HUES6 (cell line): ENCODE data around the gene PAGE2B.
"Not testable (repeated sequence)": the region's sequence is repeated elsewhere in the genome, so short reads cannot be mapped to it uniquely, and the experiment has no call there.

ENCODE experiments used
- H3K27ac ChIP-seq: 2 replicates; pipeline ENCODE4 v1.7.0; 2013; ENCODE audit warnings: low read depth, mild to moderate bottlenecking, low read length, inconsistent platforms
- H3K27me3 ChIP-seq: 2 replicates; pipeline ENCODE4 v1.6.1; 2013; ENCODE audit warnings: low read length; ENCODE audit not compliant: control insufficient read depth, insufficient read depth
- H3K36me3 ChIP-seq: 2 replicates; pipeline ENCODE4 v1.6.1; 2013; ENCODE audit warnings: low read length; ENCODE audit not compliant: control insufficient read depth, insufficient read depth
- H3K4me1 ChIP-seq: 2 replicates; pipeline ENCODE4 v1.6.1; 2013; ENCODE audit warnings: low read length; ENCODE audit not compliant: control insufficient read depth, insufficient read depth
- H3K4me3 ChIP-seq: 2 replicates; pipeline ENCODE4 v1.5.1; 2013; ENCODE audit warnings: low read depth, low read length
- H3K9ac ChIP-seq: one replicate; pipeline ENCODE4 v1.6.1; 2013; ENCODE audit warnings: mild to moderate bottlenecking, low read length
- H3K9me3 ChIP-seq: 2 replicates; pipeline ENCODE4 v1.6.1; 2013; ENCODE audit warnings: low read depth, low read length; ENCODE audit not compliant: control insufficient read depth, insufficient read depth

The PAGE2B gene

DNA sequence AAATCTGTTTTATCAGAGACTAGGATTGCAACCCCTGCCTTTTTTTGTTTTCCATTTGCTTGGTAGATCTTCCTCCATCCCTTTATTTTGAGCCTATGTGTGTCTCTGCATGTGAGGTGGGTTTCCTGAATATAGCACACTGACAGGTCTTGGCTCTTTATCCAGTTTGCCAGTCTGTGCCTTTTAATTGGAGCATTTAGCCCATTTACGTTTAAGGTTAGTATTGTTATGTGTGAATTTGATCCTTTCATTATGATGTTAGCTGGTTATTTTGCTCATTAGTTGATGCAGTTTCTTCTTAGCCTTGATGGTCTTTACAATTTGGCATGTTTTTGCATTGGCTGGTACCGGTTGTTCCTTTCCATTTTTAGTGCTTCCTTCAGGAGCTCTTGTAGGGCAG, 24.2 kb upstream of the PAGE2B start:
- not testable (repeated sequence) for H3K27me3 ChIP-seq, H3K27ac ChIP-seq, H3K4me3 ChIP-seq, H3K36me3 ChIP-seq, H3K9ac ChIP-seq, H3K4me1 ChIP-seq
- peaks cover 17% of the 10 kb centered on the region; the same call in 1 of the 2 replicates for H3K9me3 ChIP-seq

DNA sequence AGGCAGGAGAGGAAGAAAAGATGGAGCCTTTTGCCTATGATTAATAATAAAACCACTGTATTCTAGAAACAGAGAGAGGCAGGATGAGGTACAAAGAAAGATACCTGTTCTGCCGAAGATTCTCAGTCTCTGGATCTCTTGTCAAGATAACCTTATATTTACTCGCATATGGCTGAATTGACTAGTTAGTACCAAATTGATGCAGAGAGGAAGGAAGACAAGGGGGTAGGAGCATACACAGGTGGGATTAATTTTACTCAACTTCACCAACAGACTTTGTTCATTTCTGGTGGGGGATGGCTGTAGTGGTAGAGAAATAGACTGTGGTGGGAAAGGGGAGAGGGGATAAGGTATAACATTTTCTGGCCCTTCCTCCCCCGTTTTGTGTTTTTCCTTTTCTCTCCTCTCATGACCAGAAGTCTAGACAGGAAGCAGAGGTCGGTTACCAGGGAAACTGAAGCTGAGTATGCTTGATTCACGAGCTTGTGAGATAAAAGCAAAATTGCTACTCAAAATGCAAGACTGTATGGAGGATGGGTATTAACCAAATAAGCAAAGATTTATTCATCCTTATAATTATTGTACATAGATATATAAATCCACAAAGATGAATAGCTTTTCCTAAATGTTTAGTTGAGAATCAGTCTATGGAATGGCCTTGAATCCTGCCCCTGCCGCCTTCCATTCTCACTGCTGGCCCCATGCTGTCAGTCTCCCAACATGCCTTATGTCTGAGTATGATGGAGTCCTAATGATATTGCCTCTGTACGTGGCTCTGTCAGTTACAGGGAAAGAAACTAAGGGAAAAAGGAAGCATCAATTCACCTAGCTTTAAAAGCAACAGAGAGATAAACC, 17.8 kb upstream of the PAGE2B start:
- H3K4me3 ChIP-seq, result no peak overlapping the region
- H3K4me1 ChIP-seq, result no peaks in the 10 kb centered on the region
- H3K36me3 ChIP-seq, result no peaks in the 10 kb centered on the region
- H3K9ac ChIP-seq, result no peak overlapping the region
- no peaks in the 10 kb centered on the region for H3K27me3 ChIP-seq
- peaks cover 13% of the 10 kb centered on the region; the same call in 1 of the 2 replicates for H3K9me3 ChIP-seq
- H3K27ac ChIP-seq, result no peak overlapping the region

DNA sequence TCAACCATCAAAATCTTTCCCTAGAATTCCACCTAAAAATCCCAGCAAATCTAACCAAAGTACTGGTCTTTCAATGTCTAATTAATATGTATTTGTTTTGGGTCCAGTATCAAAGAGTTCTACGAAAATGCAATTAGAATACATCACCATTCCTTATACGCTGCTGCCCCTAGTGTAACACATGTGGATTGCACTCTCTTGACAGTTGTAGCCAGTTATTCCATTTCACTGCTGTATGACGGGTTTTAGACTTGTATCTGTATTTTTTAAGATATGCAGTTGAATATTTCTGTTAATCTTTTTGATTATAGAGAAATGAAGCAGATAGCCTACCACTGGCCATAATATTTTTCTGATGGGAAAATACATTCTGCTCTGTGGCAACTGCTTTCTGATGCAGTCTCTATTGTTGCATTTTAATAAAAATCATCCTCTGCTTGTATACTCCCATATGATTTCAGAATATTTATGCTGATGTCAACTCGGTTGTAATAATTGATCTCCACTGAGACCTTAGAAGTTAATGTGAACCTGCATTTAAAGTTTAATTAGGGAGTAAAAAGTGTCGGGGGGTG, 17.1 kb upstream of the PAGE2B start:
- H3K27ac ChIP-seq, result no peak overlapping the region
- peaks cover 7% of the 10 kb centered on the region; the same call in 1 of the 2 replicates for H3K9me3 ChIP-seq
- H3K4me3 ChIP-seq, result no peak overlapping the region
- no peaks in the 10 kb centered on the region for H3K36me3 ChIP-seq
- H3K27me3 ChIP-seq, result no peaks in the 10 kb centered on the region
- H3K4me1 ChIP-seq, result no peaks in the 10 kb centered on the region
- H3K9ac ChIP-seq, result no peak overlapping the region

DNA sequence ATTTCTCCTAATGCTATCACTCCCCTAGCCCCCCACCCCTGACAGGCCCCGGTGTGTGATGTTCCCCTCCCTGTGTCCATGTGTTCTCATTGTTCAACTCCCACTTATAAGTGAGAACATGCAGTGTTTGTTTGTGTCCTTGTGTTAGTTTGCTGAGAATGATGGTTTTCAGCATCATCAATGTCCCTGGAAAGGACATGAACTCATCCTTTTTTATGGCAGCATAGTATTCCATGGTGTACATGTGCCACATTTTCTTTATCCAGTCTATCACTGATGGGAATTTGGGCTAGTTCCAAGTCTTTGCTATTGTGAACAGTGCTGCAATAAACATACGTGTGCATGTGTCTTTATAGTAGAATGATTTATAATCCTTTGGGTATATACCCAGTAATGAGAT, 7.7 kb upstream of the PAGE2B start:
- H3K27ac ChIP-seq, H3K36me3 ChIP-seq, H3K4me1 ChIP-seq, H3K4me3 ChIP-seq, H3K9ac ChIP-seq, H3K27me3 ChIP-seq: not testable (repeated sequence)
- H3K9me3 ChIP-seq, result peaks cover 10% of the 10 kb centered on the region; the same call in 1 of the 2 replicates

DNA sequence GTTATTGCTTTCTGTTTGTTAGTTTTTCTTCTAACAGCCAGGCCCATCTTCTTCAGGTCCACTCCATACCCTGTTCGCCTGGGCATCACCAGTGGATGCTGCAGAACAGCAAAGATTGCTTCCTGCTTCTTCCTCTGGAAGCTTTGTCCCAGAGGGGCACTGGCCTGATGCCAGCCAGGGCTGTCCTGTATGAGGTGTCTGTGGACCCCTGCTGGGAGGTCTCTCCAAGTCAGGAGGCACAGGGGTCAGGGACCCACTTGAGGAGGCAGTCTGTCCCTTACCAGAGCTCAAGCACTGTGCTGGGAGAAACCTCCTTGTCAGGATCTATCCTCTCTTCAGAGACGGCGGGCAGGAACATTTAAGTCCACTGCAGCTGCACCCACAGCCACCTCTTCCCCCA, 2.5 kb upstream of the PAGE2B start:
- no peak overlapping the region for H3K4me3 ChIP-seq
- H3K27me3 ChIP-seq, result no peaks in the 10 kb centered on the region; the same call in 1 of the 2 replicates

DNA sequence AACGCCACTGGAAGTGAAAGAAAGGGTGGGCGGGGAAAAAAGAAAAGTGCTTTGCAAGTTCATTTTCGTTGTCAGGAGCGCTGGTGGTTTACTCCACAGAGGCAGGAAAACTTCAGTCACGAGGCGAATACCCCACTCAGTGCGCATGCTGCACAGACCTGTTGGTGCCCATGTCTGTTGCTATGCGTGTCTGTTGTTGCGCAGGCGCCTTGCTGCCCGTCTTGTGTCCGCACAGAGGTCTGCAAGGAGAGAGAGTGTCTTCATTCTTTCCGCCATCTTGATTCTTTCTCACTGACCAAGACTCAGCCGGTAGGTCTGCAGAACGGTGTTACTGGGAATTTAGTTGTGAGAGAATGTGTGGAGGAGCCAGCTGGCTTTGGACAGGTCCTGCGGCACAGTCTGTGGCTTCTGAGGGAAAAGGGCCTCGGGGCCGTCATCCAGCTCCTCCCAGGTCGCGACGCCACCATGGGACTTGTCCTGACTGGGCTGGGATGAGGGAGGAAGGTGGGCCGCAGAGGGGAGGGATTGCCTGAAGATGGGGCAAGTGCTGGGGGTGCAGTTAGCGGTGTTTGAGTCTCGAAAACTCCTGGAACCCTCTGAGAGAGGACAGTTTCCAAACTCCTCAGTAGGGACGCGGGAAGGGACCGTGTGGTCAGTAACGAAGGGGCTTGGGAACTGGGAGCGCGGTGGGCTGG, 14.1 kb downstream of the PAGE2B start, which contains the start of gene PAGE2:
PAGE2 (plus strand) TSS at position 224 of the 695 bp plus-strand sequence. CDS start 1,003 bp downstream, outside the sequence.
- peaks cover 14% of the 10 kb centered on the region for H3K9me3 ChIP-seq
- no peaks in the 10 kb centered on the region for H3K36me3 ChIP-seq
- no peak within 1 kb of the TSS for H3K9ac ChIP-seq
- no peaks in the 10 kb centered on the region for H3K27me3 ChIP-seq
- no peak within 1 kb of the TSS for H3K4me3 ChIP-seq
- no peak within 1 kb of the TSS for H3K27ac ChIP-seq
- no peaks in the 10 kb centered on the region for H3K4me1 ChIP-seq

More for the DNA sequence above, 2.5 kb upstream of the PAGE2B start:
- Histone ChIP-seq H3K36me3 (no peaks in the 10 kb centered on the region), H3K27ac (no peak overlapping the region), H3K4me1 (no peaks in the 10 kb centered on the region), H3K9ac (no peak overlapping the region), H3K9me3 (peaks cover 19% of the 10 kb centered on the region; the same call in 1 of the 2 replicates)

DNA sequence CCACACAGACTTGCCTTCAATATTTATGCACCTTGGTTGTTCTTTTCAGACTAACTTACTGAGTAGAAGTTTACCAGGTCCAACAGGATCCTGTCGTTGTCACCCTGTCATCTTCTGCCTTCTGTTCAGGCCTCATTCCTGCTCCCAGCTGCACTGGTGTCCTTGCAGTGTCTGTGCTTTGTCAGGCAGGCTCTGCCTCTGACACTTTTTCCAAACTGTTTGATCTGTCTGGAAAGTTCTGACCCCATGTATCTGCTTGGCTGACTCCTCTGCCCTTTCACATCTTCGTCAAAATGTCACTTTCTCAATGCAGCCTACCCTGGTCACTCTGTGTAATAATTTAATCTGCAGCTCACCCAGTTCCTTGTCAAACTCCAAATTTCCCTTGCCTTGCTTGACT, 23.9 kb downstream of the PAGE2B start:
- H3K36me3 ChIP-seq, result no peaks in the 10 kb centered on the region
- no peaks in the 10 kb centered on the region for H3K27me3 ChIP-seq
- no peak overlapping the region for H3K27ac ChIP-seq
- no peaks in the 10 kb centered on the region; the same call in 1 of the 2 replicates for H3K4me1 ChIP-seq
- no peaks in the 10 kb centered on the region; the same call in 1 of the 2 replicates for H3K9me3 ChIP-seq
- no peak overlapping the region for H3K9ac ChIP-seq
- H3K4me3 ChIP-seq, result no peak overlapping the region

DNA sequence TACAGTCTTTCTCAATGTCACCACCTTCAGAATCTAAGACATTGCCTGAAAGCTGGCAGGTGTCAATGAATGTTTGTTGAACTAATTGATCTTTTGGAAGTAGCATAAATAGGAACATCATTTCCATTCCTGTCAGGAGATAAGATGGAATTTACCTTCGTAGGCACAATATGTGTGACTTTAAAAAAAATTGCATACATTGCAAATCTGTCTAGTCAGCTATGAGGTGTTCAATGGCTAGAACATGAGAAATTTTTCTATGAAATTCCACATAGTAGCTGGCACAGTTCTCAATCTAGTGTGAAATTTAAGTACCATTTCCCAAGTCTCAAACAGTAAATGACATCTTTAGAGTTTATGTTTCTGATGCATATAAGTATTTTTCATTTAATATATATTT, 24.3 kb downstream of the PAGE2B start:
- no peak overlapping the region for H3K9ac ChIP-seq
- H3K27ac ChIP-seq, result no peak overlapping the region
- no peaks in the 10 kb centered on the region for H3K27me3 ChIP-seq
- no peaks in the 10 kb centered on the region; the same call in 1 of the 2 replicates for H3K9me3 ChIP-seq
- H3K36me3 ChIP-seq, result no peaks in the 10 kb centered on the region
- H3K4me3 ChIP-seq, result no peak overlapping the region
- no peaks in the 10 kb centered on the region; the same call in 1 of the 2 replicates for H3K4me1 ChIP-seq

DNA sequence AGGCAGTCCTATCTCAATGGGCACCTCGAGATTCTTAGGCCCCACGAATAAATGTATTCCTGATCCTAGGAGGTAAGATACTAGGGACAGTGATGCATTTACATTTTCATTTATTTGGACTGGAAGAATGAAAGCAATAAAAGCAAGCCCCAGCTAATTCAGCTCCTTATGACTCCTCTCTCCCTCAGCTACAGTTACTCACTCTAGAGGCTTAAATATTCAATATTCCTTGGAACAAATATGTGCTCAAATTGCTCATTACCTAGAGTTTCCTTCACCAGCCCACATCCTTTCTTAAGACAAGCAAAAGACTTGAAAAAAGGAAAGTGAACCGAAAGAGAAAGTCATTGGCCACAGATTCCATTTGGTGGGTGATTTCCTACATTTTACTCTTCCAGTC, 27.9 kb downstream of the PAGE2B start:
- H3K9ac ChIP-seq, result no peak overlapping the region

DNA sequence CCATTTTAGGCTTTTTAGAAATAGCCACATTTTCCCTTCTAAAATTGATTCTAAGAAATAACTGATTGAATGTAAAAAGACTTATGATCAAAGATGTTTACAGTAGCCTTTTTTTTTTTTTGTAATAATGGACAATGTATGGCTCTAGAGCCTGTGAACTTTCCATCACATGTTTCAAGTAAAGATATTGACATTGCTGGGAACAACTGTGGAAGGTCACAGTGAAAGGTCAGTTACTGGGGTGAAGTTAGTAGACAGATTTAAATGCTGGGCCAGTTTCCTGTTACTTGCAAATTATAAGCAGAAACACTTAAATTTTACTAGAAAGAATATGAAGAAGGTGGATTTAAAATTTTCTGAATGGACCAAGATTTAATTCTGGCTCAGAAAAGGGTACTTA, 32.4 kb downstream of the PAGE2B start:
- Histone ChIP-seq H3K36me3 (no peaks in the 10 kb centered on the region), H3K4me1 (no peaks in the 10 kb centered on the region), H3K9ac (no peak overlapping the region), H3K27ac (no peak overlapping the region), H3K27me3 (no peaks in the 10 kb centered on the region), H3K9me3 (peaks cover 3% of the 10 kb centered on the region; the same call in 1 of the 2 replicates), H3K4me3 (no peak overlapping the region)

More for the DNA sequence above, 27.9 kb downstream of the PAGE2B start:
- Histone ChIP-seq H3K9me3 (no peaks in the 10 kb centered on the region; the same call in 1 of the 2 replicates), H3K4me3 (no peak overlapping the region), H3K36me3 (no peaks in the 10 kb centered on the region), H3K4me1 (no peaks in the 10 kb centered on the region), H3K27ac (no peak overlapping the region), H3K27me3 (no peaks in the 10 kb centered on the region)
